Heart left ventricle (tissue), 16 donors: ENCODE measurements around the gene BCL2L14. TPM values are rescaled to one million over a fixed set of nuclear protein-coding genes. Genes with fewer than 3 reads are reported as not detected.

Experiments
- ATAC-seq, 4 donors: fragments of 200-7000 bp; cut with Tn5 transposase; one replicate each; pipeline ENCODE4 v1.9.1; 2020 to 2022; ENCODE audit warnings: moderate library complexity in 4 of 4, mild to moderate bottlenecking in 3 of 4, moderate number of reproducible peaks in 1 of 4
- DNase-seq, 5 donors: peaks; one replicate each; pipeline ENCODE4 v3.0.0-alpha.2; 2020
- H3K27ac ChIP-seq, 12 donors: fragments of 200-600 bp; sonication (generic) in 4 of 12; one replicate each; pipeline versions ENCODE4 v1.5.0 to v1.8.0; 2016 to 2022; ENCODE audit warnings: mild to moderate bottlenecking in 2 of 12
- H3K27me3 ChIP-seq, 9 donors: fragments of 200-600 bp; sonication (generic) in 2 of 9; one replicate each; pipeline versions ENCODE4 v1.5.1 to v1.8.0; 2016 to 2022; ENCODE audit warnings: mild to moderate bottlenecking in 3 of 9
- H3K36me3 ChIP-seq, 9 donors: fragments of 200-600 bp; sonication (generic) in 2 of 9; one replicate each; pipeline versions ENCODE4 v1.5.0 to v1.8.0; 2018 to 2022; ENCODE audit warnings: mild to moderate bottlenecking in 2 of 9
- H3K4me1 ChIP-seq, 12 donors: fragments of 200-600 bp; sonication (generic) in 4 of 12; one replicate each; pipeline versions ENCODE4 v1.5.0 to v1.8.0; 2016 to 2022; ENCODE audit warnings: mild to moderate bottlenecking in 3 of 12
- H3K4me3 ChIP-seq, 12 donors: fragments of 200-600 bp; sonication (generic) in 4 of 12; one replicate each; pipeline versions ENCODE4 v1.5.0 to v1.8.0; 2017 to 2022; ENCODE audit warnings: mild to moderate bottlenecking in 9 of 12, moderate library complexity in 4 of 12
- H3K9me3 ChIP-seq, 12 donors: fragments of 200-600 bp; sonication (generic) in 4 of 12; one replicate each; pipeline versions ENCODE4 v1.5.0 to v1.8.0; 2016 to 2022; ENCODE audit warnings: mild to moderate bottlenecking in 1 of 12
- POLR2A ChIP-seq, 2 donors: fragments of 450-650 bp; IDR thresholded peaks; one replicate each; pipeline ENCODE4 v1.6.1; 2017; ENCODE audit warnings: antibody characterized with exemption in 2 of 2, mild to moderate bottlenecking in 2 of 2, moderate library complexity in 2 of 2
- WGBS, 4 donors: extraction: QIAGEN DNeasy Blood & Tissue Kit in 2 of 4; methylation state at CpG; one replicate each; pipeline versions ENCODE4 v1.1.5 to v1.1.7; 2013 to 2018; 5-methylcytosine and 5-hydroxymethylcytosine counted together
- intact Hi-C, 10 donors: fragments of 100-400 bp; cut with DNase I; formaldehyde crosslinking; loops; one replicate each; pipeline versions ENCODE4 v1.11.1 to v1.14.2; 2022
- polyA plus RNA-seq, 2 donors: library from polyadenylated mRNA; stranded (reverse); fragments of 200-250 nt; gene quantifications; one replicate each; pipeline ENCODE4 v1.2.3, GENCODE V29; 2013
- total RNA-seq, 9 donors: library from RNA; depleted of rRNA in 2 of 9; stranded (reverse); fragments of >200 nt in 2 of 9; fragmentation: NEBNext Ultra II Directional in 3 of 9; extraction: Animal tissue kit (Norgen Biotek cat#: 25700) in 3 of 9; gene quantifications; one replicate each; pipeline versions ENCODE4 v1.1.0 to v1.2.4, GENCODE V29; 2016 to 2023
- TF ChIP-seq, protein P1 (sequence below), 12 donors: fragments of 200-600 bp; sonication (generic) in 4 of 12; IDR thresholded peaks; one replicate each; pipeline versions ENCODE4 v1.5.0 to v1.8.0; 2018 to 2022; ENCODE audit warnings: antibody characterized with exemption in 12 of 12, mild to moderate bottlenecking in 5 of 12
- donor health status: ischemic (EF 13 %, LVEDD 7.1; RV severe dilation, severe dysfunction).
- donor health status: healthy with polysubstance abuse.
- donor health status: DM: no; HTN: yes; CAD: no.
- donor health status: DM: no; HTN: no; CAD: no.
- donor health status: ischemic (EF 25% LVEDD 6.9; RV normal size, moderate dysfunction).
- donor health status: ischemic (EF 25% LVEDD 5.7; RV mildly dilated, moderate dysfunction).
- donor health status: healthy.
- donor health status: DM: yes; HTN: yes; CAD: no.
- donor health status: ischemic (EF 35%, LVEDD 5.7; RV mildly dilated, moderate dysfunction).
- donor health status: nonischemic (EF 11% LVEDD 7.7; RV severe dilation, severe dysfunction).
- donor health status: DM: yes; HTN: yes; CAD: no.
- donor health status: PGD.
- donor health status: ischemic (EF 29% LVEDD 5.4; RV normal size, mild dysfunction).
- donor health status: nonischemic (EF 23%, LVEDD 6.1; RV moderate dilation, normal function).

The BCL2L14 gene
- total and polyA plus RNA-seq, 11 donors: not detected

GRCh38 chr12:12047682-12048081, 23.1 kb upstream of the BCL2L14 start:
- WGBS, 4 donors: 92 to 94% (median 93%) methylated on average over 3 of the region's 3 CpGs
- DNase-seq: no peak

DNA sequence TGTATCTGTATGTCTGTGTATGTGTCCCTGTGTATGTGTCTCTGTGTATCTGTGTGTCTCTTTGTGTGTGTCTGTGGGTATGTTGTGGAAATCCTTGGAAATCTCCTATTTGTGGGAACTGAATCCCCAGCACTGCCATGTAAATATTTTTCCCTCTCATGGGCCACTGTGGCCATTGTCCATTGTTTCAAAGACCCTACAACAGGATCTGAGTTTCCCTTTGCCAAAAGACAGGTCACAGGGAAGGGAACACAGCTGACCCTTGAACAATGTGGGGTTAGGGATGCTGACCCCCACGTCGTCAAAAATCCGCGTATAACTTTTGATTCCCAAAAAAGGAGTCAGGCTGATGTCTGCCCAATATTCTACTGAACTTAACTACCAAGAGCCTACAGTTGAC, 22.5 kb upstream of the BCL2L14 start:
- DNase-seq (no peak), ATAC-seq (no peak)
- no peaks in the 10 kb centered on the region for H3K9me3 ChIP-seq
- no peaks in the 10 kb centered on the region for H3K36me3 ChIP-seq
- no peak for TF ChIP-seq POLR2A (IDR thresholded peaks at IDR 0.05)
- intact Hi-C loops: no loop called here
- H3K4me1 ChIP-seq: no peaks in the 10 kb centered on the region
- H3K27ac ChIP-seq: no peak overlapping the region
- no peak overlapping the region for H3K4me3 ChIP-seq
- H3K27me3 ChIP-seq: no peaks in the 10 kb centered on the region
- WGBS, 4 donors: 55 to 71% (median 62%) methylated on average over 4 of the region's 4 CpGs

More at GRCh38 chr12:12047682-12048081, 23.1 kb upstream of the BCL2L14 start:
- H3K4me1 ChIP-seq: no peaks in the 10 kb centered on the region
- TF ChIP-seq POLR2A (IDR thresholded peaks at IDR 0.05): no peak
- TF ChIP-seq, protein P1, sequence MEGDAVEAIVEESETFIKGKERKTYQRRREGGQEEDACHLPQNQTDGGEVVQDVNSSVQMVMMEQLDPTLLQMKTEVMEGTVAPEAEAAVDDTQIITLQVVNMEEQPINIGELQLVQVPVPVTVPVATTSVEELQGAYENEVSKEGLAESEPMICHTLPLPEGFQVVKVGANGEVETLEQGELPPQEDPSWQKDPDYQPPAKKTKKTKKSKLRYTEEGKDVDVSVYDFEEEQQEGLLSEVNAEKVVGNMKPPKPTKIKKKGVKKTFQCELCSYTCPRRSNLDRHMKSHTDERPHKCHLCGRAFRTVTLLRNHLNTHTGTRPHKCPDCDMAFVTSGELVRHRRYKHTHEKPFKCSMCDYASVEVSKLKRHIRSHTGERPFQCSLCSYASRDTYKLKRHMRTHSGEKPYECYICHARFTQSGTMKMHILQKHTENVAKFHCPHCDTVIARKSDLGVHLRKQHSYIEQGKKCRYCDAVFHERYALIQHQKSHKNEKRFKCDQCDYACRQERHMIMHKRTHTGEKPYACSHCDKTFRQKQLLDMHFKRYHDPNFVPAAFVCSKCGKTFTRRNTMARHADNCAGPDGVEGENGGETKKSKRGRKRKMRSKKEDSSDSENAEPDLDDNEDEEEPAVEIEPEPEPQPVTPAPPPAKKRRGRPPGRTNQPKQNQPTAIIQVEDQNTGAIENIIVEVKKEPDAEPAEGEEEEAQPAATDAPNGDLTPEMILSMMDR (IDR thresholded peaks at IDR 0.05): no peak
- H3K27me3 ChIP-seq: no peaks in the 10 kb centered on the region
- no peak overlapping the region for H3K27ac ChIP-seq
- H3K4me3 ChIP-seq: no peak overlapping the region
- intact Hi-C loops: no loop called here
- H3K9me3 ChIP-seq: no peaks in the 10 kb centered on the region
- H3K36me3 ChIP-seq: no peaks in the 10 kb centered on the region
- ATAC-seq: no peak

GRCh38 chr12:12048714-12049113, 22.0 kb upstream of the BCL2L14 start:
- 86 to 92% (median 88%) methylated on average over 7 of the region's 7 CpGs for WGBS, 4 donors
- TF ChIP-seq POLR2A (IDR thresholded peaks at IDR 0.05): no peak
- TF ChIP-seq, protein P1 (IDR thresholded peaks at IDR 0.05): no peak
- ATAC-seq (no peak), DNase-seq (no peak)
- H3K9me3 ChIP-seq: no peaks in the 10 kb centered on the region
- H3K4me3 ChIP-seq: no peak overlapping the region
- H3K27ac ChIP-seq: no peak overlapping the region
- no peaks in the 10 kb centered on the region for H3K36me3 ChIP-seq
- intact Hi-C loops: no loop called here
- no peaks in the 10 kb centered on the region for H3K27me3 ChIP-seq
- no peaks in the 10 kb centered on the region for H3K4me1 ChIP-seq

DNA sequence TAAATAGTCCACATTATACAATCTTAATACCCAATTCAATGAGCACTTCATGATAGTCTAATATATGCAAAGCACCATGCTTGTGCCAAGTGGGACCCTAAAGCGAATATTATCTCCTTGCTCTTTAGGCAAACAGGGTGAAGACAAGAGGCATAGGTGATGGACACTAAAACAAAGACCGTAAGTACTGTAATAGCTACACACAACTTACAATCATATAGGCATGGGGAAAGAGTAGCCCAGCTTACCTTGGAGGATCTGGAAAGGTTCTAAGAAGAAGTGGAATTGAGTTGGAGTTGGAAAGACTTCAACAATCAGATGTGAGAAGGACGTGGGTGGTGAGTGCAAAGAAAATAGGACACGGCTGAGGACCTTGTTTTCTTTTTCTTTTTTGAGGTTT, 19.1 kb upstream of the BCL2L14 start:
- intact Hi-C loops: no loop called here
- Histone ChIP-seq H3K27ac (no peak overlapping the region), H3K9me3 (no peaks in the 10 kb centered on the region), H3K36me3 (no peaks in the 10 kb centered on the region), H3K4me3 (no peak overlapping the region), H3K4me1 (no peaks in the 10 kb centered on the region), H3K27me3 (no peaks in the 10 kb centered on the region)
- no peak for DNase-seq
- no peak for TF ChIP-seq POLR2A (IDR thresholded peaks at IDR 0.05)
- TF ChIP-seq, protein P1 (IDR thresholded peaks at IDR 0.05): no peak
- 80 to 81% (median 81%) methylated on average over 4 of the region's 4 CpGs for WGBS, 4 donors
- no peak for ATAC-seq

DNA sequence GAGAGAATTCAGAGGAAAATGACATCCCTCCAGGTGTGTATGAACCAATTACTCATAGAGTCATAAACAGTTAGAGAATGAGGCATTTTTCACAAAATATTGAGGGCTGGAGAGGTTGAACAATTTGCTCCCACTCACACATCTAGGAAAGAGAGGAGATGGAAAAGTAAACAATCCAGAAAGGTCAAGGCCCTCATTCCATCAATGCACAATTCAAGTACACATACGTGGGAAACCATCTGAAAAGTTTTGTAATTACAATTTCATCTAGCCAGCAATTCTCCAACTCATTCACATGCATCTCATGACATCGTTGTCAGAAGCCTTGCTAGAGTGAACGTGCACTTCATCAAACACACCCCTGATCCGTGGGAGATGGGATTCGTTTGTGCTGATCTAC, 15.7 kb upstream of the BCL2L14 start:
- WGBS, 4 donors: 64 to 73% (median 72%) methylated on average over 5 of the region's 5 CpGs
- no peaks in the 10 kb centered on the region for H3K4me1 ChIP-seq
- no peaks in the 10 kb centered on the region for H3K27me3 ChIP-seq
- no peak overlapping the region for H3K4me3 ChIP-seq
- no peaks in the 10 kb centered on the region for H3K36me3 ChIP-seq
- DNase-seq (no peak), ATAC-seq (no peak)
- intact Hi-C loops: no loop called here
- no peak overlapping the region for H3K27ac ChIP-seq
- no peaks in the 10 kb centered on the region for H3K9me3 ChIP-seq
- TF ChIP-seq, protein P1 (IDR thresholded peaks at IDR 0.05): no peak
- TF ChIP-seq POLR2A (IDR thresholded peaks at IDR 0.05): no peak
